Skin of body (tissue), 2 donors: ENCODE results near the gene FAM163B. TPM values are rescaled to one million over a fixed set of nuclear protein-coding genes. Genes with fewer than 3 reads are reported as not detected.

Source experiments
- DNase-seq: peaks from one replicate; lab custom pipeline; 2025; lab: John Stamatoyannopoulos, UW
- total RNA-seq: library from RNA; depleted of rRNA; stranded (reverse); fragments of >200 nt; gene quantifications from one replicate; pipeline ENCODE4 v1.2.3, GENCODE V29; 2014

FAM163B gene
- total RNA-seq = not detected

- peak; percentile 21 for DNase-seq
Observed at GRCh38 chr9:133609311-133610098, at the start of gene FAM163B. TSS of gene FAM163B (minus strand) at chr9:133609389. CDS start at chr9:133580223, 29,166 bp downstream.

GRCh38 chr9:133657120-133657661 lies 48.0 kb upstream of the FAM163B start:
- no peak for DNase-seq

GRCh38 chr9:133656211-133657119 lies 47.3 kb upstream of the FAM163B start:
- no peak for DNase-seq

GRCh38 chr9:133655701-133656100 lies 46.5 kb upstream of the FAM163B start:
- DNase-seq = no peak

GRCh38 chr9:133654736-133655657 lies 45.8 kb upstream of the FAM163B start:
- DNase-seq = no peak

GRCh38 chr9:133653638-133654037 lies 44.4 kb upstream of the FAM163B start:
- DNase-seq = no peak

- no peak for DNase-seq
Observed at GRCh38 chr9:133650026-133650425, 40.8 kb upstream of the FAM163B start.

GRCh38 chr9:133649194-133649593 lies 40.0 kb upstream of the FAM163B start:
- no peak for DNase-seq

GRCh38 chr9:133647765-133648469 lies 38.7 kb upstream of the FAM163B start:
- DNase-seq = no peak

- DNase-seq = no peak
Observed at GRCh38 chr9:133647148-133647547, 38.0 kb upstream of the FAM163B start.

GRCh38 chr9:133645021-133645765 lies 36.0 kb upstream of the FAM163B start:
- no peak for DNase-seq

- no peak for DNase-seq
Observed at GRCh38 chr9:133643978-133644760, 35.0 kb upstream of the FAM163B start.

GRCh38 chr9:133643362-133643755 lies 34.2 kb upstream of the FAM163B start:
- no peak for DNase-seq

GRCh38 chr9:133642708-133643361 lies 33.6 kb upstream of the FAM163B start:
- no peak for DNase-seq

- DNase-seq = no peak
Observed at GRCh38 chr9:133641861-133642595, 32.8 kb upstream of the FAM163B start.

GRCh38 chr9:133641396-133641655 lies 32.1 kb upstream of the FAM163B start:
- DNase-seq = no peak

- DNase-seq = no peak
Observed at GRCh38 chr9:133640580-133641395, 31.6 kb upstream of the FAM163B start.
